CD4-positive, alpha-beta T cell treated with Interleukin-15 for 4 hours (primary cell): ENCODE results near the gene PMM1.

ENCODE experiments used
- DNase-seq: peaks from one replicate; pipeline ENCODE4 v3.0.0-alpha.2; 2020; ENCODE audit warnings: low spot score

Gene PMM1

GRCh38 chr22:41537203-41537602 is 52.4 kb downstream of the PMM1 start:
- DNase-seq: no peak

GRCh38 chr22:41535244-41535643 is 54.4 kb downstream of the PMM1 start:
- no peak for DNase-seq

GRCh38 chr22:41534219-41534618 is 55.4 kb downstream of the PMM1 start:
- DNase-seq: no peak

GRCh38 chr22:41532908-41533825 is 56.5 kb downstream of the PMM1 start:
- peak; percentile 69 for DNase-seq

GRCh38 chr22:41531715-41532477 is 57.7 kb downstream of the PMM1 start:
- DNase-seq: no peak

GRCh38 chr22:41530890-41531714 is 58.5 kb downstream of the PMM1 start:
- no peak for DNase-seq

- no peak for DNase-seq
These were observed 60.6 kb downstream of the PMM1 start for GRCh38 chr22:41528938-41529561.

- no peak for DNase-seq
These were observed 61.4 kb downstream of the PMM1 start for GRCh38 chr22:41528132-41528766.
